ENCODE measurements around the gene CFAP251. TPM values are rescaled to one million over a fixed set of nuclear protein-coding genes. Genes with fewer than 3 reads are reported as not detected.

CFAP251 gene
- total and polyA plus RNA-seq, 2 of the 13 experiments (the other 11 are each of a cell fraction or from before 2014, with no cell fraction given), result 0.30 to 0.42 TPM

DNA sequence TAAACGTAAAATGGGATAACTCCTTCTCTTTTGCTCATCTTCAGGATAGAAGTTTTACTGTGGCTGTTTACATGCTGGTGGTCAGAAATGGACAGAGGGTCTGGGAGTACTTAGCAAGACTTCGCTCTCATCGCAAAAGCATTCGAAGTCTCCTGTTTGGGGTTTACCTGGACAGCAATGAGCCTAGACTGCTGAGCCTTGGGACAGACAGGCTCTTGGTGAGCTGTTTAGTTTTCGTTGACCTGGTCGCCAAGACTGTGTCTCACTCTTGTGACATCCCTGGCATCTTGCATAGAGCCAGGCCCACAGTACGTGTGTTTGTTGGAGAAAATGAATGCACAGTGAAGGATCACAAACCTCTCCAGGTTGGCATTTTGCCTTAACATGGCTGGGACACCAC is 42.1 kb downstream of the CFAP251 start:
- Histone ChIP-seq H3K27me3 (ENCODE audit: control insufficient read depth in 1 of 2, insufficient read depth in 2 of 2, low read length in 2 of 2) (peaks cover 0 to 1% of the 10 kb centered on the region in 2 experiments; a peak in 2 of 5 replicates), H2AFZ (ENCODE audit: low read length) (no peak overlapping the region), H4K20me1 (ENCODE audit: insufficient read depth, low read length) (no peaks in the 10 kb centered on the region), H3K9ac (ENCODE audit: insufficient read depth, low read depth, low read length) (no peak overlapping the region), H3K4me2 (ENCODE audit: low read depth, low read length) (no peak overlapping the region), H3K4me3 (replicated peaks in 1 of 3; ENCODE audit: insufficient read depth in 1 of 3, low read depth in 2 of 3, low read length in 3 of 3) (no peak overlapping the region), H3K36me3 (replicated peaks in 1 of 2; ENCODE audit: control insufficient read depth in 1 of 2, insufficient read depth in 2 of 2, low read length in 2 of 2) (no peaks in the 10 kb centered on the region), H3K27ac (ENCODE audit: extremely low read length, insufficient read depth, low read length) (no peak overlapping the region), H3K4me1 (ENCODE audit: insufficient read depth, low read length) (peaks cover 16% of the 10 kb centered on the region; the same call in 1 of the 2 replicates), H3K9me3 (ENCODE audit: low read length) (no peaks in the 10 kb centered on the region), H3K79me2 (ENCODE audit: insufficient read depth, low read length) (no peaks in the 10 kb centered on the region)
- ChIA-PET POLR2A (no interaction called here), CTCF (ENCODE audit: low intra/inter-chr PET ratio, low total read pairs) (no interaction called here)
- intact Hi-C loops (cut with micrococcal nuclease; ENCODE audit: unreplicated experiment) (no loop called here), in situ Hi-C loops (cut with HindIII; ENCODE audit: extremely low pct_ligation_motif_present, low pct_unique_long_range_greater_than_20kb) (no loop called here)
- BruUV-seq (replicated peaks), result no TSS peak
- ATAC-seq (no peak), DNase-seq (ENCODE audit: low spot score) (no peak), FAIRE-seq (no peak)
- no peak for TF ChIP-seq ZBTB14 (CRISPR knock-in tag; IDR thresholded peaks at IDR 0.05)
- TF ChIP-seq STAG1 (CRISPR knock-in tag; IDR thresholded peaks at IDR 0.05), result no peak
- TF ChIP-seq IKZF4 (CRISPR knock-in tag; IDR thresholded peaks at IDR 0.05; ENCODE audit: borderline replicate concordance, low read depth, not compliant biosample characterization), result no peak
- 80% methylated on average over 5 of the region's 7 CpGs for WGBS (ENCODE audit: low lambda C conversion rate)

- Histone ChIP-seq H3K79me2 (ENCODE audit: insufficient read depth, low read length) (no peaks in the 10 kb centered on the region), H3K4me1 (ENCODE audit: insufficient read depth, low read length) (peaks cover 16% of the 10 kb centered on the region; the same call in 1 of the 2 replicates), H3K4me2 (ENCODE audit: low read depth, low read length) (no peak overlapping the region), H3K27ac (ENCODE audit: extremely low read length, insufficient read depth, low read length) (no peak overlapping the region), H3K9me3 (ENCODE audit: low read length) (no peaks in the 10 kb centered on the region), H4K20me1 (ENCODE audit: insufficient read depth, low read length) (no peaks in the 10 kb centered on the region), H3K27me3 (ENCODE audit: control insufficient read depth in 1 of 2, insufficient read depth in 2 of 2, low read length in 2 of 2) (peaks cover 0 to 1% of the 10 kb centered on the region in 2 experiments; a peak in 2 of 5 replicates), H3K9ac (ENCODE audit: insufficient read depth, low read depth, low read length) (no peak overlapping the region), H2AFZ (ENCODE audit: low read length) (no peak overlapping the region), H3K4me3 (replicated peaks in 1 of 3; ENCODE audit: insufficient read depth in 1 of 3, low read depth in 2 of 3, low read length in 3 of 3) (no peak overlapping the region), H3K36me3 (replicated peaks in 1 of 2; ENCODE audit: control insufficient read depth in 1 of 2, insufficient read depth in 2 of 2, low read length in 2 of 2) (no peaks in the 10 kb centered on the region)
- DNase-seq (ENCODE audit: low spot score), result no peak
- no peak for FAIRE-seq
- ChIA-PET POLR2A (no interaction called here), CTCF (ENCODE audit: low intra/inter-chr PET ratio, low total read pairs) (no interaction called here)
- 68% methylated on average over 5 of the region's 5 CpGs for WGBS (ENCODE audit: low lambda C conversion rate)
- no TSS peak for BruUV-seq (replicated peaks)
- intact Hi-C loops (cut with micrococcal nuclease; ENCODE audit: unreplicated experiment), result no loop called here
- TF ChIP-seq ZNF629 (CRISPR knock-in tag; conservative IDR thresholded peaks at IDR 0.05) (0 out of 2 replicates have a peak, but pooled peaks have one; percentile 23), HNRNPK (IDR thresholded peaks at IDR 0.05; ENCODE audit: low read depth, low read length, poor library complexity, severe bottlenecking) (peak; percentile 86), ZNF451 (CRISPR knock-in tag; IDR thresholded peaks at IDR 0.05) (no peak)
- in situ Hi-C loops (cut with HindIII; ENCODE audit: extremely low pct_ligation_motif_present, low pct_unique_long_range_greater_than_20kb), result no loop called here
- ATAC-seq, result no peak
Measured at GRCh38 chr12:121961195-121961879, 42.9 kb downstream of the CFAP251 start.
